NCI-H2196 (cell line): ENCODE measurements around the gene TRIM9.
"Not testable (repeated sequence)": the region's sequence is repeated elsewhere in the genome, so short reads cannot be mapped to it uniquely, and the experiment has no call there.

ENCODE experiments used
- DNase-seq: peaks from one replicate; lab custom pipeline; 2025; ENCODE audit not compliant: unreplicated experiment; lab: John Stamatoyannopoulos, UW

The TRIM9 gene

DNA sequence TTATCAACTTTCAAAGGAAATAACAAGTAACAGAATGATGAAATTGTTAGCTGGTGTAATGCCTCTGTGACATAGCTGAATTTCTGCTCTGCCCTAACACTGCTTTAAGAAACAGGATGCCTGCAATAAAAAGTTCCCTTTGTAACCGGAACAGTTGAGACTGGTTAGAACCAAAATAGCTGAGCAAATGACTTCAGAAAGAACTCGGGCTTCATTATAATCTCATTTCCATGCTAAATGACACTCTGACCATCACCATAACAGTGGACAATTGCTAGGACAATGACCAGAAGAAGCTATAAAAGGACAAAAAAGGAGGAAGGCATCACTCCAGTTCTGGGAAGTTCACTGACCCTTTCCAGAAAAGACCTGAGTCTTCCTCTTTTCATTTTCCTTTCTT lies 127.1 kb downstream of the TRIM9 start:
- no peak for DNase-seq

DNA sequence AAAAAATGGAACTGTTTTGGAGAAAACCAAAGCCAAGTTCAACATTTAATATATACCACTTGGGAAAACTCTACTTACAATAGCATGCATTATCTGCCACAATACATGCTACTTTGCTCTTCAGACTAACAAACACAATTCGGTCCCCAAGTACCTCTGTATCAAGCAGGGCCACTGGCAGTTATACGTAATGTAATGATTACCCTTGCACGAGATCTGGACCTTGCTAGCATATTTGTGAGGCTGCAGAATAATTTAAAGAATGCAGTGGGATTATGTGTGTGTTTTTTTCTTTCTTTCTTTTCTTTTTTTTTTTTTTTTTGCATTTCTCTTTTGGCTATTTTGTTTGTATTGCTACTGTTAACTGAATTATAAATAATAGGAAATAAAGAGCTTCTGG lies 127.8 kb downstream of the TRIM9 start:
- no peak for DNase-seq

DNA sequence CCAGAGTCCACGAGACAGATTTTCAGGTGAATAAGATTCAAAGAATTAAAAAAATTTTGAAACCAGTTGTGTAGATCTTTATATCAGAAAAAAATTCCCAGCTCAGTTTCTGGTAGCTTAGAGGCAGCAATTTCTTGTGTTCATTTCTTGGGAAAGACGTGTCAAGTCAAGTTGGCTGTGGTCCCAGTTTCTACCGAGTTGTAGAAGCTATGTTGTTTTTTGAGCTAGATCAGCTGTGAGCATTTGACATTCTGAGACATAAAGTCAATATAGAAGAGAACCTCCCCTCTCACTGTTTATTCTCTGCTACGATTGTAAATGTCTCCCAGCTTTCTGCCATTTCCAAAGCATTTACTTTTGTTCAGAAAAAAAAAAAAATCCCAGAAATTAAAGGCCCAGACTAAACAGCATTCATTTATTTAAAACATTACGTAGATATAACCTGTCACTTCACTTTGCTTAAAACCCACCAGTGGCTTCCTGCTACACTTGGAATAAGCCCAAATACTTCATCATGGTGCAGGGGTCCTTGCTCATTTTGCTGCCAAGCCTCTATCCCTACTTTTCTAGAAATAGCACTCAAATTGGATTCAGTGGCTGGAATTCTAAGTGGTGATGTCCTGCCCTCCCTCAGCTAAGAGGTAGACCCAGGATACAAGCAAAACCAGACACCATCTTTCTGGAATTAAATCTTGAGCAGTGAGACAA lies 130.1 kb downstream of the TRIM9 start:
- DNase-seq, result no peak

DNA sequence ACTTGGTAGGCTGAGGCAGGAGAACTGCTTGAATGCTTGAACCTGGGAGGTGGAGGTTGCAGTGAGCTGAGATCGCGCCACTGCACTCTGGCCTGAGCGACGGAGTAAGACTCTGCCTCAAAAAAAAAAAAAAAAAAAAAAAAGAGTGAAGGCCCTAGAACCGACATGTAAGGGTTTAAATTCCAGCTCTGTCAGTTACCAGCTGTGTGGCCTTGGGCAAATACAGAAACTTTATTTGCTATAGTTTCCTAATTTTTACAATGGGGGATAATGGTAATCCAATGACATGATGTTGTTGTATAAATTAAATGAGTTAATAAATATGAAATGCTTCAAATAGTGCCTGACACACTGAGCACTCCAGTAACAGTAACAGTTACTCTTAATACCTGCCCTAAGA lies 131.0 kb downstream of the TRIM9 start:
- no peak for DNase-seq

DNA sequence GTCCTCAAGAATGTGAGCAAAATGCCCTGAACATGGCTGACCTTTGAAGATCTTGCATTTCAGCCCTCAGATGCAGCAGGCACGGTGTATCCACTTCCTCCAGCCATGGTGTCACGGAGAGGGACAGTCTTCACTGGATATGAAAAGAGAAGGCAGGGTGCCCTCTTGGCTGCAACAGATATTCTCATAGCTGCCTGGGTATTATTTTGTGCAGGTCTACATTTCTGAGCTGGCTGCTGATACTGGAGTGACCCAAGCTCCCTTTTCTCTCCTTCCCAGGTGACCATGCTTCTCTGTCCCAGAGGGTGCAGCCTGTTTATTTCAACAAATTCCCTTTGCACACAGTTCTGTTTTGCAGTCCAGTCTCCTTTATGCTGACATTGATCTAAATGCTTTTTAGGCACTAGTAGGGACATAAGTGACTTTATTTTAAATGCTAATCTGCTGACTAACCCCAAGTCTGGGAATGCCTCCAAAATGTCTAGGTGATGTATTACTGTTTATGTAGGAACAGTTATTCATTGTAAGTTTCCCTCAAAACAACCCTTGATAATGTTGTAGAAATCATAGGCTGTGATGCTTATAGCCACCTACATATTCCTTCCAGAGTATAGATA lies 133.2 kb downstream of the TRIM9 start:
- DNase-seq, result no peak

DNA sequence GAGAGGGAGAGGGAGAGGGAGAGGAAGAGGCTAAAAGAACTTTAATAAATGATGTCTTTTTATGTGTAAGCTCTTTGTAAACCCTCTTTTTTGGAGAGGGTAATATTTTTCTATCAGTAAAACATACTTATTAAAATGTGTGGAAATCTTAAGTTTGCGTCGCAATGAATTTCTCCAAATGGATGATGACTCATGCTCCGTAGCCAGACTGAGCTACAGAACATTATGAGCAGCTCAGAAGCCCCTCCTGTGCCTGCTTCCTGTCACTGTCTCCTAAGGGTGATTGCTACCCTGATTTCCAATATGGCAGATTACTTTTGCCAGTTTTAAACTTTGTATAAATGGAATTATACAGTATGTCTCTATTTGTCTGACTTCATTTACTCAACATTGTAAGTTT lies 137.6 kb downstream of the TRIM9 start:
- no peak for DNase-seq

DNA sequence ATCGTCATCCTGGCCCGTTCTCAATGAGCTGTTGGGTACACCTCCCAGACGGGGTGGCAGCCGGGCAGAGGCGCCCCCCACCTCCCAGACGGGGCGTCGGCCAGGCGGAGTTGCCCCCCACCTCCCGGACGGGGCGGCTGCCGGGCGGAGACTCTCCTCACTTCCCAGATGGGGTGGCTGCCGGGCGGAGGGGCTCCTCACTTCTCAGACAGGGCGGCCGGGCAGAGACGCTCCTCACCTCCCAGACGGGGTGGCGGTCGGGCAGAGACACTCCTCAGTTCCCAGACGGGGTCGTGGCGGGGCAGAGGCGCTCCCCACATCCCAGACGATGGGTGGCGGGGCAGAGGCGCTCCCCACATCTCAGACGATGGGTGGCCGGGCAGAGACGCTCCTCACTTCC lies 138.5 kb downstream of the TRIM9 start:
- not testable (repeated sequence) for DNase-seq

DNA sequence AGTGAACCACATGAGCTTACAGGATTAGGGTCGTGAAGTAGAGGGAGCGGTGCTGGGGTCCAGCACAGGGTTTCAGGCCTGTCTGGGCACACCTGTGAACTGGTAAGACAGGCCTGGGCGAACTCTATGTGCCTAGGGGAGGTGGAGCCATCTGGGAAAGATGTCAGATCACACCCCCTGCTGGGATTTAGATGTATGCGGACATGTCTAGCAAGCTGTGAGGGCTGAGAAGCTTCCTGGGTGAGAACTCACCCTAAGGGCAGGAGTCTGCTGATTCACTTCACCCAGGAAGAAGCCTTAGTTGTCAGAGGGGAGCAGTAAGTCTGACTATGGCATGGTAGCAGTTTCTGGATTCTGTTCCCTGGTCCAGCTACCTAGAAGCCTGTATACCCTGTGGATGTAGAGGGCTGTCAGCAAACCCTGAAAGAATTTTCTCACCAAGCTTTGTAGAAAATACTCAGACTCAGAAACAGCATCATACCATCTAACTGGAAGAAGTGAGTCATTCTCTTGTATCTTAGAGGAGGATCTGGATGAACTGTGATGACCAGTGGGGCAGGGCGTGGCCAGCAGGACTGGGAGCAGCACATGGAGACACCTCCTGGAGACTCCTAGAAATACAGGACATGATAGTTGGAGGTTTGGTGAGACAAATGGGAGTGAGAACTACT lies 139.4 kb downstream of the TRIM9 start:
- peak; percentile 34 for DNase-seq

DNA sequence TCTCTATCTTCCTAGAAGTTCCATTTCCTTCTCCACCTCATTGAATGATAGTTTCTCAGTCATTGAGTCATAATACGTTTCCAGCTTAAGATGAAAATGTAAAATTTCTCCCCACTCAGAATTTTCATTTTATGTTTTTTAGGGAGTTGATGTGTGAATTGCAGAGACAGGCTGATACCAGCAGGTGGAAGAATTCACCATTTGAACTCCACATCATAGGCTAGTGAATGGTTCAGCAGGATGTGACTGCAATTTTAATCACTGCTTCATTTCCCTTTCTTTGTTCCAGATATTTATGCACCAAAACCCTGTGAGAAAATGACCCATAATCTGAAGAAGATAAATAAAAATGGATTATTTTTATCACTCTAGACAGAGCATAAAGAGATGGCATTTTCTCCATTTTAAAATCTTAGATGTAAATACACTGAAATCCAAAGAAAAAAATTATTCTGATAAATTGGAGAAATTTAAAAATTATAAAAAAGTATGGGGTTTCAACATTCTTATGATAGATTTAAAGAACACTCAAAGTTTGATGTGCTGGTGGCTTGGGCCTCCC lies 140.0 kb downstream of the TRIM9 start:
- peak; percentile 44 for DNase-seq

DNA sequence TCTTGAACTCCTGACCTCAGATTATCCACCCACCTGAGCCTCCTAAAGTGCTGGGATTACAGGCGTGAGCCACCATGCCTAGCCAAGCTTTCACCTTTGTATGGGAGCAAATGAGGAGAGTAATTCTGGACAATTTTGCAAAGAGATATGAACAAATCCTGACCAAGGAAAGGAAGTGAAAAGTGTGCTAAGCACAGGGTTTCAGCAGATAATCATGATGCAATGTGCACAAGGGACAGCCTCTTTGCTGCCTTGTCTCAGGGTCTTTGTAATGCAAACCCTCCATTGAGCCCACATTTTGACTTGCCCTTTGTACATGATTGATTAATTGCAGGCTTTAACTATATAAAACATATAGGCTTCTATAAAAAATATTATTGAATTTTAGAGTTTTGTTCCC lies 141.4 kb downstream of the TRIM9 start:
- no peak for DNase-seq

DNA sequence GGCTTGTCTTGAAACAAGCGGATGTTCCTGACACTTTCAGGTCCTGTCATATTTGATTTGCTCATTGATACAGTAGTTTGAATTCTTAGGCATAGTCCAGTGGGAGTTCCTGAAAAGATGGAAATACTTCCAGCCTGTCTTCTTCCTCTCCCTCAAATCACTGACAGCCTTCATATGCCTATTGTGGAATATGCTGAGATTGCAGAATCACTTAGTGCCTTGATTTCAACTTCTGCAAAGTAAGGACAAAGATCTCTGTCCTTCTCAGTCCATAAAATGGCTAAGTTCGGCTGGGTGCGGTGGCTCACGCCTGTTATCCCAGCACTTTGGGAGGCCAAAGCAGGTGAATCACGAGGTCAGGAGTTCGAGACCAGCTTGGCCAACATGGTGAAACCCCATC lies 143.9 kb downstream of the TRIM9 start:
- no peak for DNase-seq

DNA sequence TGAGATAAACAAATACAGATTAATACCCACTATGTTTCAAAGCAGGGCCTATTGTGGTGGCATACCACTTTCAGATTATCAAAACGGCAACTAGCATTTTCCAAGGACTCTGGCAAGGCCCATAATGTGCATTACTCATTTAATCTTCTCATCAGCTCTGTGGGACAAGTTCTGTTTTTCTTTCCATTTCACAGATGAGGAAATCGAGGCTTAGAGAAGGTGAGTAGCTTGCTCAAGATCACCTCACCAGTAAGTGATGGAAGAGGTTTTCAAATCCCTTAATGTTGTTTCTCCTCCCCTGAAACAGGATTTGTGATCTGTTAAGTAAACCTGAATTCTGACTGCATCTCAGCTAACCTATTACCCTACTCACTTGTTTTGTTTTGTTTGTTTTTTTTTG lies 146.7 kb downstream of the TRIM9 start:
- DNase-seq, result no peak

DNA sequence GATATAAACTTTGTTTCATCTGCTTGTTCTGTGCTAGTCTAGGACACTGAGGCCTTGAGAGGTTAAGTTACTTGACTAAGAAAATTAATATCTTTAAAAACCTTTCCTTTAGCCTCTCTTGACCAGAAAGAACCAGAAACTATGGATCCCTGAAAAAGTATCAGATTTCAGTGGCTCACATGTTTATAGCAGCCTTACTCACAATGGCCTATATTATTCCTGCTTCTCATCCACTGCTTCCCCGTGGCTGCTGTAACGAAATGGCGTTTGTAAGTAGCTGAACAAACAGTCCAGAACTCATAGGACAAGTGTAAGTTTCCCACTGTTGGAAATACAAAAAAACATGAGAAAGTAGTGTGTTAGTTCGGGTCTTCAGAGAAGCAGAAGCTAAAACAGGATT lies 147.5 kb downstream of the TRIM9 start:
- no peak for DNase-seq

DNA sequence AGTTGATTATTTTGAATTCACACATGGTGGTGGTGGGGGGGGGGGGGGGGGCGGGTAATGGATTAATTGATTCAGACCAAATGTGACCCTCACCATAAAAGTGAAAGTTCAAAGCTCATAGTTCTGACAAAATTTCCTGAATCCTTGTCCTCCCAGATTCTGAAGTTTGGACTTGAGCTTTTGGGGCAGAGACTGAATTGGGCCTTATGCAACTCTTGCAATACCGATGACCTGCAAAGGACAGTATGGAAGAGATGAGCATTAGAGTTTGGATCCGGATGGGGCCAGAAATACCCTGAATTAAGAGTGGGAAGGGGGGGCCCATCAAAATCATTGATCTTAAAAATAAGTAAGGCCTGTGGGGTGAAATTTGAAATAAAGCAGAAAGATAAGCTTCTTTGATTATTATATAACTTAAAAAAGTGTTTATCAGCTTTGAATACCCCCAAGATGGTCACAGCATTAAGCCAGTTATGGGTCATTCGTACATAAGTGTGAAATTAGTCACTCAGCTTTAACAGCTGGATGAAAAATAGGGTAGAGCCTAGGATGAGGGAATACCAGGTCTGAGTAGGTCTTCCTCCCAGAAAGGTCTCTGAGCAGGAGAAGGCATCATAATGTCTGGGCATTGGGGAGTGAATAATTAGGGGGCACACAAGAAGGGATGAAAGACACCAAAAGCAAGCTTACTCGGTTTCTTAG lies 148.5 kb downstream of the TRIM9 start:
- no peak for DNase-seq

DNA sequence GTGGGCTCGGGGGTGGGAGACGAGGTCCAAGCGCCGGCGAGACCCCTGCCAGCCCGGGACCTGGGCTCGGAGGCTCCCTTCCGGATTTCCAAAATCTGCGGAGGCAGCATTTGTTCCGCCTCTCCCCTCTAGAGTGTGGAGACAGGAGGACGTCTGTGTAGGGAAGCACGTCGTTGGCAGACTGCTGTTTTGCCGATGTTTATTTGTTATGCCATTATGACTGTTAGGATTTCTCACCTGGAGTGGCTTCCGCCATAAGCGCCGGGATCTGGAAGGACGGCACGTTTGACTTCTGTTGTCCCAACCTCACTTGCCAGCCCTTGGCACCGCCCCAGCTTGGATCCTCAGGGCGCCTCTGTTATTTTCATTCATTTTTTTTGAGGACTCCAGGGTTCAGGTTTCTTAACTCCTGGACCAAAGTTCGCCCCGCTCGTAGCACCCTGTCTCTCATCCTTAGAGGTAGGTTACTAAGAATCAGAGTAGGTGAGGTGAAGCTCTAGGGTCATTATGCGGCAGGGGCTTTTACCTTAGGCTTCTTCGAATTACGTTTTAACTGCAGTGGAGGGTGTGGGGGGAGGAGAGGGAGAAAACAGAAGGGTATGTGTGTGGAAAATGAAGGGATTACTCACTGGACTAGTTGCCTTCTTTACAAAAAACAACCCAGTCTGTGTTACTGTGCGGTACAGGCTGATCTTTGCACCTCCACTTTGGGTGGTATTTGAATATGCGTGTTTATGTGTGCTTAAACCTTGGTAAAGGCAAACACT lies 150.1 kb downstream of the TRIM9 start:
- DNase-seq, result peak; percentile 38

DNA sequence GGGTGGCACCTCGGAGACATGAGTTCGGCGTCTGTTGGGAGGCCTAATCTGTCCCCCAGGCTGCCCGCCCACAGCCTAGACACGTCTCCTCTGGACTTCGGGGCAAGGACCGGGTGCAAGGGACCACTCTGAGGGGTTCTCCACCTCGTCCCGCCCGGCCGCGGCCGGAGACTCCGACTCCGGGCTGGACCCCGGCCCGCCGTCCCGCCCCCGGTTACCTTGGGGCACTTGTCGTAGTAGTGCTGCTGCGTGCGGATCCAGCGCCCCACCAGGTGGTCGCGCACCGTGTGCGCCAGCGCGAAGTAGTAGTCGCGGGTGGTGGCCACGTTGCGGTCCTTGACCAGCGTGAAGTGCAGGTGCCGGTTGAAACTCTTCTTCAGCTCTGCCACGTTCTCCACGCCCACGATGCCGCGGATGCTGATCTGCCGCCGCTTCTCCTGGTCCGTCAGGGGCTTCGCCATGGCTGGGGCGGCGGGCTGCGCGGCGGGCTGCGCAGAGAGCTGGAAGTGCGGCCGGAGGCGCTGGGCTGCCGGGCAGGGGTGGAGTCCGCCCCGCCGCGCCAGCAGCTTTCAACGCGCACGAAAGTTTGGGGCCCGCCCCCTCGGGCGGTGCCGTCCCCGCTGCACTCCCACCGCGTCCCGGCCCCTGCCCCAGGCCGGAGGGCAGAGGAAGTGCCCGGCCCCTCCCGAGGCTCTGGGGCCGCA lies 150.8 kb downstream of the TRIM9 start, which contains the start of gene PYGL:
Gene PYGL, minus strand, starts transcription at position 541 of the 704 bp plus-strand sequence. Its CDS starts 80 bp downstream, at position 461.
- DNase-seq, result peak; percentile 41

DNA sequence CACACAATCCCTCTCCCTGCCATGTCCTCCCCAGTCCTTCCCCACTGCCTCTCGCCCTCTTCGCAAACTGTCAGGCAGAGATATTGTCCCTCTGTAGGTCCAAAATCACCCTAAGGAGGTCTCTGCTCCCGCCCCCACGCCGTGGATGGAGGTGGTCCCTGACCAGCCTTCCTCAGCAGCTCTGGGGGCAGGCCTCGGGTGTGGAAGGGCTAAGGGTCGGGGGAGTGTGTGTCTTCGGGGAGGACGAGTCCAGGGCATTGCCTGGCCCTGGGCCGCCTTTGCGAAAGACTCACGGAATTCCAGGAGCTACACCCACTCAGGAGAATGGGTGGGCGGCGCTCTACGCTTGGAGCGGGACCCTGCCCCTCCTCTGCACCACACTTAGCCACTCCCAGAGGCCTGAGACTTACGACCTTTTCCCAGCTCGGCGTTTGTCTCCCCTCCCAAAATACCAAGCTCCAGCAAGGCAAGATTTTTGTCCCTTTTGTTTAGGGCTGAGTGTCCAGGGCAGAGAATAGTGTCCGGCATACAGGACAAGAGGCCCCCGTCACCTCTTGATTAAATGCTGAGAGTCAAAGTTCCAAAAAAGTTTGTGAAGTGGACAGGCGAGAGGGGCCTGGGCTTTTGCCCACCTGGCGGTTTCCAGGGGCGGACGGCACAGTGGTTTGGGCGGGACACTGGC lies 151.5 kb downstream of the TRIM9 start:
- DNase-seq, result no peak

DNA sequence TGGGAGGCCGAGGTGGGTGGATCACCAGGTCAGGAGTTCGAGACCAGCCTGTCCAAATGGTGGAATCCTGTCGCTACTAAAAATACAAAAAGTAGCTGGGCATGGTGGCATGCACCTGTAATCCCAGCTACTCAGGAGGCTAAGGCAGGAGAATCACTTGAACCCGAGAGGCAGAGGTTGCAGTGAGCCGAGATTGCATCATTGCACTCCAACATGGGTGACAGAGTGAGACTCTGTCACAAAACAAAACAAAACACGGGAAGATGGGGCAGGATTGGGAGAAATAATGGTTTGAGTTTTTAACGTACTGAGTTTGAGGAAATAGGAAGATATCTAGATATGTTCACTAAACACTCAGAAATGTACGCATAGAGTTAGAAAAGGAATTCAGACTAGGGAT lies 153.3 kb downstream of the TRIM9 start:
- DNase-seq, result not testable (repeated sequence)

DNA sequence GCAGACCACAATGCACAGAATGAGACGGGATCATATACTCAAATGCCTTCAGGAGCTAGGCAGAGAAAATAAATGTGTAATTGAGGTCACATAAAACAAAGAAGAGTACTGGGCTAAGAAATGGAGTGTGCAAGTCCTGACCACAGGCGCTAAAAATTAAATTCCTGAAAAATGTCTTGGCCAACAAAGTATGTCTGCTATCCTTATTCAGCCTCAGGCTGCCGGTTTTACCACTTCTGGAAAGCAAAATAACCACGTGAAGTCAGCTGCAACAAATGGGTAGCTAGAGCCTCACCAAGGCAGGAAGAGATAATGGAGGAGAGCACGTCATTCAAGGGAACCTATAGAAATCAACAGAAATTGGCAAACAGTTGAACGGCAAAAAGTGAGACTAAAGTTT lies 153.8 kb downstream of the TRIM9 start:
- no peak for DNase-seq
